Measurements from ENCODE around the gene ABR. TPM values are rescaled to one million over a fixed set of nuclear protein-coding genes. Genes with fewer than 3 reads are reported as not detected.

ABR gene
- total and polyA plus RNA-seq, 2 of the 8 experiments (the other 6 are each of a cell fraction or from before 2014, with no cell fraction given) = 44.8 to 47.2 TPM

- TF ChIP-seq CHD7 (IDR thresholded peaks at IDR 0.05; ENCODE audit: insufficient replicate concordance, low read length) = no peak
Observed at GRCh38 chr17:1036845-1037237, 142.9 kb downstream of the ABR start (continued).
